Activated T-helper 1 cell treated with anti-CD3 and anti-CD28 coated beads, Interleukin-12 subunit alpha, Interleukin-12 subunit beta, Interleukin-2, Interleukin-4 antibody, amounts not matched to agents 30 ng/mL and 10 ng/mL and 1 ng/mL, durations not matched to agents 14 hours and 24 hours and 36 hours (primary cell): ENCODE measurements around the gene SYT7. TPM values are rescaled to one million over a fixed set of nuclear protein-coding genes. Genes with fewer than 3 reads are reported as not detected.

Source experiments
- DNase-seq: peaks from one replicate; pipeline ENCODE4 v3.0.0; 2021; ENCODE audit warnings: low spot score
- H3K27ac Mint-ChIP-seq: one replicate; pipeline ENCODE4 v1.8.0; 2021; ENCODE audit warnings: mild to moderate bottlenecking, mixed read lengths
- H3K27me3 Mint-ChIP-seq: one replicate; pipeline ENCODE4 v1.8.0; 2022; ENCODE audit warnings: mild to moderate bottlenecking, moderate library complexity, mixed read lengths; ENCODE audit not compliant: insufficient read depth
- H3K36me3 Mint-ChIP-seq: one replicate; pipeline ENCODE4 v1.8.0; 2021; ENCODE audit warnings: low read depth, mixed read lengths
- H3K4me1 Mint-ChIP-seq: one replicate; pipeline ENCODE4 v1.8.0; 2021; ENCODE audit warnings: low read depth, mixed read lengths
- H3K4me3 Mint-ChIP-seq: one replicate; pipeline ENCODE4 v1.8.0; 2021; ENCODE audit warnings: mild to moderate bottlenecking, moderate library complexity, mixed read lengths
- H3K9me3 Mint-ChIP-seq: one replicate; pipeline ENCODE4 v1.8.0; 2021; ENCODE audit warnings: mixed read lengths
- intact Hi-C: fragments of 100-400 bp; cut with micrococcal nuclease; formaldehyde crosslinking; loops from one replicate; pipeline ENCODE4 v1.15.1; 2024
- total RNA-seq: library from RNA; stranded (reverse); gene quantifications from 2 replicates; pipeline ENCODE4 v1.2.3, GENCODE V29; 2022

SYT7 gene
- total RNA-seq, 1 donor from 2014 or later, result 0.44 TPM

DNA sequence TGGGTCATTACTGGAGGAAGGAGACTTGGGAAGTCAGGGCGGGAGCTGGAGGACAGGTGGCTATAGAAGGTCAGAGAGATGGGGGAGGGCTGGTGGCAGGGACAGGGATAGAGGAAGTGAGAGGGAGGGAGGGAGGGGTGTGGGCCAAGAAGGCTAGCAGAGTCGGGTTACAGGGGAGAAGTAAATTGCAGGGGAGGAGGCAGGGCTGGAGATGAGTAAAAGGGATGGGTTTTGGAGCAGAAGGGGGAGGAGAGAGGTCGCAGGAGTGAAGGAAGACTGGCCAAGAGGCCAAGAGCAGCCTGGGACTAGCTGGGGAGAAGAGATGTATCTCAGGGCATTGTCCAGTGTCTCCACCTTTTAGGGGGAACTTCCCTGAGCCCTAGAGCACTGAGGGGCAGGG is 39.3 kb downstream of the SYT7 start:
- Mint-ChIP-seq H3K27me3 (peaks cover 3% of the 10 kb centered on the region), H3K36me3 (no peaks in the 10 kb centered on the region), H3K27ac (no peak overlapping the region), H3K4me3 (no peak overlapping the region), H3K4me1 (no peaks in the 10 kb centered on the region), H3K9me3 (no peaks in the 10 kb centered on the region)
- DNase-seq, result no peak
- intact Hi-C loops, result no loop called here

DNA sequence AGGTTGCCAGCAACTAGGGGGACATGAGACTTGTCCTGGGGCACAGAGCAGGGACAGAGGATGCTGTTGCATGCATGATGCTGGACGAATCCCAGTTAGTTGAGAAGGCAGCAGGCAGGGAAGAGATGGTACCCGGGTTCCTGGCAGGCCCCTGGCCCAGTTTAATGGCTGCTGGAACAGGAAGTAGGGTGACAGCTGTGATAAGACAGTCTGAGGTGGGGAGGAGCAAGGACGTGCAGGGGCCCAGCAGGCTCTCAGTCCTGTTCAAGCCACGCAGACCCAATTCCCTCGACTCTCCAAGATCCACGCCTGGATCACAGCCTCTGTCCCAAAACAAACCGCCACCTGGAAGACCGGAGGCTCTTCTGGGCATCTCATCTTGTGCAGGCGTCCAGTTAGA is 40.3 kb downstream of the SYT7 start:
- Mint-ChIP-seq H3K4me1 (no peaks in the 10 kb centered on the region), H3K9me3 (no peaks in the 10 kb centered on the region), H3K27me3 (peaks cover 3% of the 10 kb centered on the region), H3K36me3 (no peaks in the 10 kb centered on the region), H3K27ac (no peak overlapping the region), H3K4me3 (no peak overlapping the region)
- intact Hi-C loops, result no loop called here
- DNase-seq, result no peak

DNA sequence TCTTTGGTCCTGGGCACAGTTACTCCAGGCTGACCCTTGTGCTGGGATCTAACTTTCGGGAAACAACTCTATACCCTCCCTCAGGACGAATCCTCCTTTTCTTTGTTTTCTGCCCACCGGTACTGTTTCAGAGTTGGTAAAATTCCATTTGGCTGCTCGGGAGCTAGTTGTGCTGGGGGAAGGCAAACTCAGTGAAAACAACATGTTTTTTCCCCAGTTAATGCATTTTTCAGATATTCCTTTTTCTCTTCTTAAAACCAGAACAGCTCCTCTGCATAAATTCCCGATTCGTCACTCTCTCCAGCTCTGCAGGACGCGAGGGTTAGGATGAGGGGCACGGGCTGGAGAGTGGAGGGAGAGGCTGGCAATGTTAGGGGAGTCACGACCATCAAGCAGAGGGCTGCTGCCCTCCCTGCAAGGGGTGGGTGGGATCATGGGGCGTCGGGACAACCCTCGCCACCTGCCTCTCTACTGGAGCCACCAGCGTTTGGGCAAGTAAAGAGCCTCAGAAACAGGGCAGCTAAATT is 41.0 kb downstream of the SYT7 start:
- intact Hi-C loops, result no loop called here
- no peaks in the 10 kb centered on the region for H3K36me3 Mint-ChIP-seq
- no peak overlapping the region for H3K4me3 Mint-ChIP-seq
- H3K9me3 Mint-ChIP-seq, result no peaks in the 10 kb centered on the region
- peaks cover 3% of the 10 kb centered on the region for H3K27me3 Mint-ChIP-seq
- no peak overlapping the region for H3K27ac Mint-ChIP-seq
- no peak for DNase-seq
- H3K4me1 Mint-ChIP-seq, result no peaks in the 10 kb centered on the region

DNA sequence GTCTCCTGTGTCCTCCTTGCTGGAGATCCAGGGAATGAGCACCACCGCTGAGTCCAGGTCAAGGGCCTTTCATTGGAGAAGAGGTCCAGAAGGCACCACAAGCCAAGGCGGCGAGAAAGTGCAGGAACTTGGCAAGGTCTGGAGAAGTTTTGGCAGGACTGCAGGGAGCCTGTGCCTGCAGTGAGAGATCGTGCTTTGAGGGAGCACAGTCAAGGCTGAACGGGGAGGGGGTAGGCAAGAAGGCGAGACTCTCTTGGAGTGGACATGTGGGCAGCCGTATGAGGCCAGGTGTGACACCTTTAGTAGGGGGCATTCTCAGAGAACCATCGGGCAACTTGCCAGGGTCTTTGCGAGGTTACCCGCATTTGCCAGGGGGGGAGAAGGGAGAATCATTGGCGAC is 41.9 kb downstream of the SYT7 start:
- intact Hi-C loops, result no loop called here
- H3K36me3 Mint-ChIP-seq, result no peaks in the 10 kb centered on the region
- H3K27me3 Mint-ChIP-seq, result peaks cover 3% of the 10 kb centered on the region
- H3K27ac Mint-ChIP-seq, result no peak overlapping the region
- no peaks in the 10 kb centered on the region for H3K9me3 Mint-ChIP-seq
- H3K4me1 Mint-ChIP-seq, result no peaks in the 10 kb centered on the region
- DNase-seq, result no peak
- H3K4me3 Mint-ChIP-seq, result no peak overlapping the region

DNA sequence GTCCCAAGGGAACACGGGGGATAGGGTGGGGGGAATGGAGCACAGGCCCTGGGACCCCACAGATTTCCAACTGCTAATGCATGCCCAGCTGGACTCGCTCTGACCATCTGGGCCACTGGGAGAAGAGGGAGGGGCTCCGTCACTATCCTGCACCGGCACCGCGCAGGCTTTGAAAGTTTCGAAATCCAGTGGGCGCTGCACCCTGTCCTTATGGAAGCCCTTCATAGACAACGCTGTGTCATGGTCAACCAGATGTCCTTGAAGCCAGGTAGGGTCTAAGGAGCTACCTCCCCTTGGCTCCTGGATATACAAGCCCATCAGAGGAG is 42.3 kb downstream of the SYT7 start:
- intact Hi-C loops, result no loop called here
- no peak overlapping the region for H3K27ac Mint-ChIP-seq
- no peak overlapping the region for H3K4me3 Mint-ChIP-seq
- no peaks in the 10 kb centered on the region for H3K36me3 Mint-ChIP-seq
- no peaks in the 10 kb centered on the region for H3K4me1 Mint-ChIP-seq
- DNase-seq, result no peak
- peaks cover 6% of the 10 kb centered on the region for H3K27me3 Mint-ChIP-seq
- H3K9me3 Mint-ChIP-seq, result no peaks in the 10 kb centered on the region

DNA sequence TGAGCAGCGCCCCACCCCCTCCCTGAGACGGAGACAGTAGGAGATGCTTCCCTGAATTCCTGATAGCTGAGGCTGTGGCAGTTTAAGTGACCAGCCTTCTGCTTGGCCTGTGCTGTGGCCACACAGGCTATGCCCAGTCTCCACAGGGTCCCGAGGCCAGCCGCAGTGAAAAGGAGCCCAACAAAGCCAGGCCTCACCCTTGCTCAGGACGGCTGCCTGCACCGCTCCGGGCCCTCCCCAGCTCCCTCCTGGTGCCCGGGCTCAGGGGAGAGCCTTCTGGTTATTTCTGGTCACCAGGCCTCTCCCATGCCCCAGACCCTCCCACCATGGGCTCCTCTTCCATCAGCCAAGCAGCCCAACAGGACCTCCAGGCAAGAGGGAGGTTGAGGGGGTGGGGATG is 43.5 kb downstream of the SYT7 start:
- Mint-ChIP-seq H3K27ac (no peak overlapping the region), H3K27me3 (peaks cover 6% of the 10 kb centered on the region), H3K36me3 (no peaks in the 10 kb centered on the region), H3K4me3 (no peak overlapping the region), H3K4me1 (no peaks in the 10 kb centered on the region), H3K9me3 (no peaks in the 10 kb centered on the region)
- intact Hi-C loops, result no loop called here
- DNase-seq, result no peak

DNA sequence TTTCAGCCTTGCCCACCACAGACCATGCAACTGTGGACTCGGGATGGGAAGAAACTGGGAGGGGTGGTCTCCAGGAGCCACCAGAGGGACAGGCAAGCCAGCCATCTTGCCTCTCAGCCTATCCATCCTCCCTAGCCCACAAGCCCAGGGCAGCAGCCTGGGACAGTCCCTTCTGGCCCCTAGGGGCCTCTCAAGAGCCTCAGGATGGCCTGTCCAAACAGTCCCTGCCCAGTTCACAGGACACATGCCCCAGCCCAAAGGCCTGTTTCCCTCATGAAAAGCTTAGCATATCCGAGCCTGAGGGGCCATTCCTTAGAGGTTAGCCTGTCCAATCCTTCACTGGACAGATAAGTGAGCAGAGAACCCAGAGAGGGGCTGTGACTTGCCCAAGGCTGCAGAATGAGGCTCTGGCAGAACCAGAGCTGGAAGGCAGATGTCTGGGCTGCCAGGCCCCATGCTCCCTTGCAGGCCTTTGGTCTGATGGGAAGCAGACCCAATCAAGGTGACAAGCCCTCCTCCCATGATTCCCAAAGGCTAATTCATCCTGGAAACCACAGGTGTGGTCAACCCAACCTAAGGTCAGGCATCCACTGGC is 44.1 kb downstream of the SYT7 start:
- DNase-seq, result no peak
- Mint-ChIP-seq H3K4me3 (no peak overlapping the region), H3K27ac (no peak overlapping the region), H3K27me3 (peaks cover 6% of the 10 kb centered on the region), H3K4me1 (no peaks in the 10 kb centered on the region), H3K36me3 (no peaks in the 10 kb centered on the region), H3K9me3 (no peaks in the 10 kb centered on the region)
- intact Hi-C loops, result no loop called here

DNA sequence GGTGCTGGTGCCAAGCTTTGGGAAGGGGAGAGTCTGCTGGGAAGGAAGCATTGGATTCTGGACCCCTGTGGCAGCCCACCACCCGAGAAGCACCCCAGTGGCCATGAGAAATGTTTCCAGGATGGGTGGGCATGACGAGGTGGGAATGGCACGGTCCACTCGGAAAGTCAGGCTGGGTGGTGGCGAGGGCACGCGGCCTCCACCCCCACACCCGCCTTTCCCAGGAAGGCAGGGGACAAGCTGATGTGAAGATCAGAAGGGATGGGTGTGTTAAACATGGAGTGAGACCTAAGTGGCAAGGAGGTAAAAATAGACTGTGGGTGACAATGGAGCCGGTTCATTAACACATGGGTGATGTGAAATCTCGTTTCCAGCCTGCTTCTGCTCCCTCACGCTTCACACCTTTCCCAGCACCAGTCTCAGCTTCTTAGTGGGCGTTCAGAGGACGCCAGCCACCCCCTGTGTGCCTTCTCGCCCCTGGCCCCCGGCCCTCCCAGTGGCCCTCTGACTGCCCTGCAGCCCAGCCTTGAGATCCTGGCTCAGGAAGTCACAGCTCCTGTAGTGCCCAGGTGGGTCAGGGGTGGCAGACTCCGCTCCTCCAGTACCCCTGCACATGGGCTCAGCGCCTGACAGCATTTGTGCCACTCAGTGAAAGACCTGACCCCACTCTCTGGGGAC is 44.7 kb downstream of the SYT7 start:
- Mint-ChIP-seq H3K27me3 (peaks cover 6% of the 10 kb centered on the region), H3K27ac (no peak overlapping the region), H3K36me3 (no peaks in the 10 kb centered on the region), H3K4me3 (no peak overlapping the region), H3K9me3 (no peaks in the 10 kb centered on the region), H3K4me1 (no peaks in the 10 kb centered on the region)
- intact Hi-C loops, result no loop called here
- DNase-seq, result no peak

DNA sequence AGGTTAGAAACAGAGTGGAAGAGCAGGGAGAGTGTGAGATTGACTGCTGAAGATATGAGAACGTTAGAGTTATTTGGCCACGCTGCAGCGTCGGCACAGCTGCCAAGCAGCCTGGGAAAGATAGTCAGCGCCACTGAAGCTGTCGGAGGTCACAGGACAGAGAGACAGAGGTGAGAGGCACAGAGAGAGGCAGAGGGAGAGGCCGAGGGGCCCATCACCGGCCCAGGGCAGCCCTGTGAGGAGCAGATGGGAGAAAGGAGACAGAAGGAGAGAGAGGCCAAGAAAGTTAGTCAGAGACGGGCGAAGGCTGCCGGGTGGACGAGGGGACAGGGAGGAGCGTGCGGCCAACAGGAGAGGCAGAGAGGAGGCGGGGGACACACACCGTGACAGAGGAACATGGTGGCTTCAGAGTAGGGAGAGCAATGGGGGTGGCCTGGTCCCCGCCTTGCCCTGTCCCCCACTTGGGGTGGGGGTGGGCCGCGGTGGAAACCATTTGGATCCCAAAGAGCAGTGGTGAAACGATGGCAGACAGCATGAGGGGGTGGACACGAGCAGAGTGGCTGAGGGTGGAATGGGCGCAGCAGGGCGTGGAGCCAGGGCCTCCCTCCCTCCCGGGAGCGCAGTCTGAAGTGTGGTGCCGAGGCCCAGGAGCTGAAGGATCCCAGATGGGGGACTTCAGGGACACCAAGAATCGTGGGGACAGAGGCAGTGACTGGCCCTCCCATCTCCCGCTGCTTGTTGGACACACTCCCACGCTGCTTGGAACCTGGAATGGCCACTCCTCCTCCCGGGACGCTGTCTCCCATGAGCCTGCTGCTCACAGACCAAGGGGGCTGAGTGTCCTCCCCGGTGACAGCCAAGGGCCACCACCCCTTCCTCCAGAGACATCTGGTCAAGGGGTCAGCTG is 45.7 kb downstream of the SYT7 start:
- H3K4me3 Mint-ChIP-seq, result no peak overlapping the region
- H3K36me3 Mint-ChIP-seq, result no peaks in the 10 kb centered on the region
- H3K4me1 Mint-ChIP-seq, result no peaks in the 10 kb centered on the region
- intact Hi-C loops, result no loop called here
- no peak overlapping the region for H3K27ac Mint-ChIP-seq
- no peaks in the 10 kb centered on the region for H3K9me3 Mint-ChIP-seq
- peaks cover 2% of the 10 kb centered on the region for H3K27me3 Mint-ChIP-seq
- no peak for DNase-seq

DNA sequence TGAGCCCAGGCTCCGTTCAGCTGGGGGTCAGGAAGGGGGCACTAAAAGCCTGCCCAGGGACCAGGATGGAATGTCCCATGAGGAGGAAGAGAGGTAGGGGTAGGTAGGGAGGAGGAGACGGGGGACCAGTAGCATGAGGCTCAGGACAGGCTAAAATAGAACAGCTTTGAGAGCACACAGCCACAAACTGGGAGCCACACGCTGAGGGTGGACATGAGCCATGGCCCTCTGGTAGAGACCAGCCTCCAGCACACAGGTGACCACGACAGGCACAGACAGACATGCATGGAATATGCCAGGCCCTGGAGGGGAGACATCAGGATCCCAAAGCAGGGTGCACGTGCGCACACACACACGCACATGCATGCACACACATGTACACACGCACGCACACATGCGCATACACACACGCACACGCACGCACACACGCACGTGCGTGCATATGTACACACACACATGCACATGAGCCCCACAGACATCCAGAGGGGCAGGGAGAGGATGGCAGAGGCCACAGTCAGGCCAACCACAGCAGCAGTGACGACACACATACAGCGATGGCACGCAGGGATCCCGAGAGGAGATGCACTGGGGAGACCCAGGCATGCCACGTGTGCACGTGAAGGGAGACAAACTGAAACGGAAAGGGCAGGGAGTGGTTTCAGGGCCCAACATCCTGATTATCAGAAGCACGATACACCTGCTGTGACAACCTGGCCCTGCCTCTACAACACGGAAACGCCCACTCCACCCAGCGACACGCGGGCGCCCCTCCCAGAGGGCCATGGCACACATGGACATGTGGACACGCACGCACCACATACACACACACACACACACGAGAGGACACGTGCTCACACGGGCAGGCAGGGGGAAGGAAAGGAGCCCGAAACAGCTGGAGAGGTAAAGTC is 46.6 kb downstream of the SYT7 start:
- intact Hi-C loops, result no loop called here
- no peak overlapping the region for H3K27ac Mint-ChIP-seq
- no peaks in the 10 kb centered on the region for H3K9me3 Mint-ChIP-seq
- peaks cover 2% of the 10 kb centered on the region for H3K27me3 Mint-ChIP-seq
- no peaks in the 10 kb centered on the region for H3K4me1 Mint-ChIP-seq
- no peaks in the 10 kb centered on the region for H3K36me3 Mint-ChIP-seq
- no peak overlapping the region for H3K4me3 Mint-ChIP-seq
- no peak for DNase-seq

DNA sequence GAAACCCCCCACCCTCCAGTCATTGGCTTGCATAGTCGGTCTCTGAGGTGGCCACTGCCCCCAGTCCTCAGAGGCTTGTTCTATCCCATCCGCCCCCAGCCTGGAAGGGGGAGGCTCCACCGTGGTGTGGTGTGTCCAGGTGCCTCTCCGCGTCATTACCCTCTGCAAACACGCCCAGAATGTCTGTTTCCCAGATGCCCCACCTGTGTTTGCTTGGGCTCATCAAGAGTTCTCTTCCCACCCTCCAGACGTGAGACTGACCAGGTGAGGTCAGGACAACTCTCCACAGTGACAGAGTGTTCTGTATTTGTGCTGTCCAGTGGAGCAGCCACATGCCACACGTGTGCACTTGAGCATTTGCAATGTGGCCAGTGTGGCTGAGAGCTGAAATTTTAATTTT is 47.5 kb downstream of the SYT7 start:
- Mint-ChIP-seq H3K4me3 (no peak overlapping the region), H3K9me3 (no peaks in the 10 kb centered on the region), H3K27me3 (peaks cover 2% of the 10 kb centered on the region), H3K27ac (no peak overlapping the region), H3K4me1 (no peaks in the 10 kb centered on the region), H3K36me3 (no peaks in the 10 kb centered on the region)
- DNase-seq, result no peak
- intact Hi-C loops, result no loop called here

DNA sequence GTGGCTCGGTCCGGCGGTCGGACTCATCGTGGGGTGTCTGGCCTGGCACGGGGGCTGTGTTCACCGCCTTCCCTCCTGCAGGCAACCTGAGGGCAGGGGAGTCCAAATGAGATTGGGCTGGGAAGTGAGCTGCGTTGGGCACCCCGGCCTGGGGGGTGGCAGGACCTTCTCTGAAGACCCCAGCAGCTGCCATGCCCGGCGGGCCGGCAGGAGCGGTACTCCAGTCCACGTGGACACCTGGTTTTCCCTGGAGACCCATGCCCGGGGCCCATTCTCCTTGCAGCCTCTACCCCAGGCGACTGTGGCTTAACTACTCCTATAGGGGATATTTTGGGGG is 47.9 kb downstream of the SYT7 start:
- Mint-ChIP-seq H3K4me3 (no peak overlapping the region), H3K9me3 (no peaks in the 10 kb centered on the region), H3K27ac (no peak overlapping the region), H3K4me1 (no peaks in the 10 kb centered on the region), H3K36me3 (no peaks in the 10 kb centered on the region), H3K27me3 (peaks cover 2% of the 10 kb centered on the region)
- intact Hi-C loops, result no loop called here
- no peak for DNase-seq
